Sigmoid colon (tissue), 3 donors: Measurements from ENCODE around the gene PATJ.

Source experiments
- POLR2A ChIP-seq, 2 donors: fragments of 450-650 bp; IDR thresholded peaks; one replicate each; pipeline ENCODE4 v1.6.1; 2016; ENCODE audit warnings: antibody characterized with exemption in 2 of 2, mild to moderate bottlenecking in 2 of 2, moderate library complexity in 2 of 2
- TF ChIP-seq, protein P1 (sequence below), 4 experiments: fragments of 450-650 bp in 3 of 4; fragments of 200-600 bp in 1 of 4; IDR thresholded peaks; one replicate each; pipeline ENCODE4 v1.5.1; 2016 to 2019; ENCODE audit warnings: antibody characterized with exemption in 4 of 4, mild to moderate bottlenecking in 3 of 4, moderate library complexity in 2 of 4

DNA sequence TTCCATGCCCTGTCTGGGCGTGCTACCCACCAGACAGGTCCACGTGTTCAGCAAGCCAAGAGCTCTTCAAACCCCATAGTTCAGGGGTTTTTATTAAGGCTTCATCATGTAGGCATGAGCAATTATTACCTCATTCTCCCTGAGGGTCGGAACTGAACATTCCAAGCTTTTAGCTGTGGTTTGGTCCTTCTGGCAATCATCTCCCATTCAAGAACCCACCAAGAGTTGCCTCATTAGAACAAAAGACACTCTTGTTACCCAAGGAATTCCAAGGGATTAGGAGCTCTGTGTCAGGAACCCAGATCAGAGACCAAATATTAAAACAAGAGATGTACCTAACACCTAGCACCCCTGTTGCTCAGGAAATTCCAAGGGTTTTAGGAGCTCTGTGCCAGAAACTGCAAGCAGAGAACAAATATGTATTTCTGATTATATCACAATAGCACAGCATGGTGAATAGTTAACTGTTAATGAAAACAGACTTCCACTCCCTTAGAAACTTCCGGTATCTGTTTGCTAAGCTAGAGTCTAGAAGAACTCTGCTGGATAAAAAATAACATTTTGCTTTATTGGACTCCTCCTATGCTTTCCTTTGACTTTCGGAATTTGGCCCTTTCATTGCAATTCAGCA is 251.2 kb downstream of the PATJ start:
- TF ChIP-seq, protein P1, sequence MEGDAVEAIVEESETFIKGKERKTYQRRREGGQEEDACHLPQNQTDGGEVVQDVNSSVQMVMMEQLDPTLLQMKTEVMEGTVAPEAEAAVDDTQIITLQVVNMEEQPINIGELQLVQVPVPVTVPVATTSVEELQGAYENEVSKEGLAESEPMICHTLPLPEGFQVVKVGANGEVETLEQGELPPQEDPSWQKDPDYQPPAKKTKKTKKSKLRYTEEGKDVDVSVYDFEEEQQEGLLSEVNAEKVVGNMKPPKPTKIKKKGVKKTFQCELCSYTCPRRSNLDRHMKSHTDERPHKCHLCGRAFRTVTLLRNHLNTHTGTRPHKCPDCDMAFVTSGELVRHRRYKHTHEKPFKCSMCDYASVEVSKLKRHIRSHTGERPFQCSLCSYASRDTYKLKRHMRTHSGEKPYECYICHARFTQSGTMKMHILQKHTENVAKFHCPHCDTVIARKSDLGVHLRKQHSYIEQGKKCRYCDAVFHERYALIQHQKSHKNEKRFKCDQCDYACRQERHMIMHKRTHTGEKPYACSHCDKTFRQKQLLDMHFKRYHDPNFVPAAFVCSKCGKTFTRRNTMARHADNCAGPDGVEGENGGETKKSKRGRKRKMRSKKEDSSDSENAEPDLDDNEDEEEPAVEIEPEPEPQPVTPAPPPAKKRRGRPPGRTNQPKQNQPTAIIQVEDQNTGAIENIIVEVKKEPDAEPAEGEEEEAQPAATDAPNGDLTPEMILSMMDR (IDR thresholded peaks at IDR 0.05), result no peak
- no peak for TF ChIP-seq POLR2A (IDR thresholded peaks at IDR 0.05)
